Ecto neural progenitor cell (in vitro differentiated cells): ENCODE data around the gene SERPIND1.
"Not testable (repeated sequence)": the region's sequence is repeated elsewhere in the genome, so short reads cannot be mapped to it uniquely, and the experiment has no call there.

Experiments
- DNase-seq: peaks from one replicate; pipeline ENCODE4 v3.0.0-alpha.2; 2018; ENCODE audit warnings: low spot score

The SERPIND1 gene

DNA sequence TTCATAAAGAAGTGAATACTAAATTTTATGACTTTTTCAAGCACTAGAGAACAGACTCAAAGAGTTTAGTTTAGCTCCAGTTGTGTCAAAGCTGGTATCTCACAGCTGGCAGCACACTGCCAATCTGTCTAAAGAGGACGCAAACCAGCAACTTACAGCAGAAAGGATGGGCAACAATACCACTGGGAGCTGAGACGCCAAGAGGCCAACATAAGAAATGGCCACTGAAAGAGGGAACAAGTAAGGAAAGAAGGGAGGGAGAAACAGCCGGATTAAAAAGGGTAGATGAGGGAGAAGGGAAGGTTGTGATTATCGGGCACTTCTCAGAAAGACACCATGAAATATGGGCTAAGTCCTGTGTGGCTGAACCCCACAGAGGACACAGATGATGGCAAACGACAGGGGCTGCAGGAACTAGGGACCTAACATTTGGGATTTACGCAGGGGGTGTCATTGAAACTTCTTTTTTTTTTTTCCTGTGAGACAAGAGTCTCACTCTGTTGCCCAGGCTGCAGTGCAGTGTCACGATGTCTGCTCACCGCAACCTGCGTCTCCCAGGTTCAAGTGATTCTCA is 41.7 kb downstream of the SERPIND1 start:
- DNase-seq: no peak

DNA sequence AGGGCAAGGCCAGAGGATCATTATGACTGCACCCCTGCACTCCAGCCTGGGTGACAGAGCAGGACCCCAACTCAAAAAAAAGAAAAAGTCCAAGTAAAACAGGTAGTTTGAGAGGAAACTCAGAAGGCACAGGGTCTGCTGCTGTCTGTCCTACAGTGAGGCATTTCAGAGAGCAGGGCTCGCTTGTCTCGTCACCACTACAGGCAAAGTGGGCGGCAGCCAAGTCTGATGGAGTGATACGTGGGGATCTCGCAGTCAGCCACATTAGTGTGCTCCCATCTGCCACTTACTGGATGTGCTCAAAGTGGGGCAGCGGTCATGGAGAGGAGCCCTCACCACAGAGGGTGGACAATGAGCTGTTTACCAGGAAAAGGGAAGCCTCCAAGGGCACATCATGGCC is 42.6 kb downstream of the SERPIND1 start:
- DNase-seq: no peak

DNA sequence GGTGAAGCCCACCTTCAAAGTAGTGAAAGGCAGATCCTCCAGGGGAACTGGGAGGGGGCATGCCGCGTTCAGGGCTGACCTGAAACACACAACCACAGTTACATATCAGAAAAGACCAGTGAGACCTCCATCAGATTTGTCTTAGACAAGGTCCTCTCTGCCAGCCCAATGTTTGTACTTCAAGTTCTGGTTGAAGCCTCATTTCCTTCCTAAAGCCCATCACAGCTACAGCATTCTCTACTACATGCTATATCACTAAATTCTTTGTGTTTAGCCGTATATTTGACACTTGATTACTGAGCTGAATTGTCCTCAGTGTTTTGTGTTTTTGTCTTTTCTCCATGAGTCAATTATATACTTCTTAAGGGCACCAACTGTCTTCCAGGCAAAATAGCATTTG is 44.6 kb downstream of the SERPIND1 start:
- DNase-seq: no peak

DNA sequence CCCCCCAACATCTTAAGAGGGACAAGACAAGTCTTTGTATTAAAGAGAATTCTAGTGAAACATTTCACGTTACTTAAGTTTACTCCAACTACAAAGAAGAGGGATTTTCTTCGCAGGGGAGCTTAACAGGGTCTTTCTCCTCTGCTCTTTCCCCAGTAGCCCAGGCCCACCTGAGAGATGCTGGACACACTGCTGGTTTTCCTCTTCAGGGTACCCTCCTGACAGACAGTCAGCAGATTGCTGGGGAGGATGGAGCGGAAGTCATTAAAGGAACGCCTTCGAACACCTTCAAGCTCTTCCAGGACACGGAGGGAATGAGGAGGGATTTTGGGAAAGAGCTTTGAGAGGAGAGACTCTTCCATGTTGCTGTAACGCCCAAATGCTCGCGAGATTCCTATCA is 45.6 kb downstream of the SERPIND1 start:
- DNase-seq: no peak

DNA sequence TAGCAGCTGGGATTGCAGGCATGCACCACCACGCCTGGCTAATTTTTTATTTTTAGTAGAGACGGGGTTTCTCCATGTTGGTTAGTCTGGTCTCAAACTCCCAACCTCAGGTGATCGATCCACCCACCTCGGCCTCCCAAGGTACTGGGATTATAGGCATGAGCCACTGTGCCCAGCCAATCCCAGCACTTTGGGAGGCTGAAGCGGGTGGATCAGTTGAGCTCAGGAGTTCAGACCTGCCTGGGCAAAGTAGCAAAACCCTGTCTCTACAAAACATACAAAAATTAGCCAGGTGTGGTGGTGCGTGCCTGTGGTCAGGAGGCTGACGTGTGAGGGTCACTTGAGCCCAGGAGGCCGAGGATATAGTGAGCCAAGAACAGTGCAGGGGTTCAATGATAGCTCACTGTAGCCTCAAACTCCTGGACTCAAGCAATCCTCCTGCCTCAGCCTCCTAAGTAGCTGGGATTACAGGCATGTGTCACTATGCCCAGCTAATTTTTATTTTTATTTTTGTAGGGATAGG is 47.9 kb downstream of the SERPIND1 start:
- not testable (repeated sequence) for DNase-seq

DNA sequence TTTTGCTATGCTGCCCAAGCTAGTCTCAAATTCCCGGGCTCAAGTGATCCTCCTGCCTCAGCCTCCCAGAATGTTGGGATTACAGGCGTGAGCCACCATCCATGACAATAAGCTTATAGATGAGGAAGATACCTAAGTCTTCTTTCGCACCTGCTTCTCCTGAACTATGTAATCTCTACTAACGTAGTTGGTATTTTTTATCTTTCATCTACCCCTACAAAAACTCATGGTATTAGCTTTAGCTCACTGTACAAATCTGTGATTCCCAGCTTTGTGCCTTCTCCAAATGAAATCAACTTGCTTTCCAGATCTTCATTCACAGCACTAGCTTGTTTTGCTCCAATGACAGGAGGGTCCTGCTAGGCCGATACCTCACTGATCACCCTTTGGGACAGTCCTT is 48.3 kb downstream of the SERPIND1 start:
- no peak for DNase-seq

DNA sequence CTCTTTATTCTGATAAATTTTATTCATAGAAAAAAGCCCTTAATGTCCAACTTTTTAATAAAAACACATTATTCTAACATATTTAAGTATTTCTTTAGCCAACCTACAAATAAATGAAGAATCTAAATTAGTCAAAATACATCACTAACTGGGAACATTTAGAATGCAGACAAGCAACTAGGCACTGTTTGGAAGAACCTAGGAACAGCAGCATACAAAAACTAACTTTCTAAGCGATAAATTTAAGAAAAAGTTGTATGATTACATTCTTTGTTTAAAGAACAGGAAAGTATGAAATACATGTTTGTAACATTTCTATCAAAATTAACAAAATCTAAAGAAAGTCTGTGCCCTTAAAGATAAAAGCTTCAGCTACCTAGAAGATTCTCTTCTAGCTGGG is 49.4 kb downstream of the SERPIND1 start:
- DNase-seq: no peak

DNA sequence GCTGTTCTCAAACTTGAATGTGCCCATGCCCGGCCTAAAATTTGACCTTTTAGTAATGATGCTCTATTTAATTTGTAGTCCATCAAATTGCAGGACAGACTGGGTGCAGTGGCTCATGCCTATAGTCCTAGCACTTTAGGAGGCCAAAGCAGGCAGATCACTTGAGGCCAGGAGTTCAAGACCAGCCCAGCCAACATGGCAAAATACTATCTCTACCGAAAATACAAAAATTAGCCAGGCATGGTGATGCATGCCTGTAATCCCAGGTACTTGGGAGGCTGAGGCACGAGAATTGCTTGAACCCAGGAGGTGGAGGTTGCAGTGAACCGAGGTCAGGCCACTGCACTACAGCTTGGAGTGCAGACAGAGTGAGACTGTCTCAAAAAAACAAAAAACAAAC is 51.3 kb downstream of the SERPIND1 start:
- not testable (repeated sequence) for DNase-seq

DNA sequence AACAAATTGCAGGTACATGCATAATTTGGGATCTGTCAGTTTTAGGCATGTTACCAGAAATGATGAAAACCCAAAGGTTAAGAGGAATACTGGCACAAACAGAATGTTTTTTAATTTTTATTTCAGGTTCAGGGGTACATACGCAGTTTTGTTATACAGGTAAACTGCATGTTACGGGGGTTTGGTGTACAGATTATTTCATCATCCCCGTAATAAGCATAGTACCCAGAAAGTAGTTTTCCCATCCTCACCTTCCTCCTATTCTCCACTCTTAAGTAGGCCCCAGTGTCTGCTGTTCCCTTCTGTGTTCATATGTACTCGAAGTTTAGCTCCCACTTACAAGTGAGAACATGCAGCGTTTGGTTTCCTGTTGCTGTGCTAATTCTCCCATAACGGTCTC is 51.7 kb downstream of the SERPIND1 start:
- DNase-seq: no peak

DNA sequence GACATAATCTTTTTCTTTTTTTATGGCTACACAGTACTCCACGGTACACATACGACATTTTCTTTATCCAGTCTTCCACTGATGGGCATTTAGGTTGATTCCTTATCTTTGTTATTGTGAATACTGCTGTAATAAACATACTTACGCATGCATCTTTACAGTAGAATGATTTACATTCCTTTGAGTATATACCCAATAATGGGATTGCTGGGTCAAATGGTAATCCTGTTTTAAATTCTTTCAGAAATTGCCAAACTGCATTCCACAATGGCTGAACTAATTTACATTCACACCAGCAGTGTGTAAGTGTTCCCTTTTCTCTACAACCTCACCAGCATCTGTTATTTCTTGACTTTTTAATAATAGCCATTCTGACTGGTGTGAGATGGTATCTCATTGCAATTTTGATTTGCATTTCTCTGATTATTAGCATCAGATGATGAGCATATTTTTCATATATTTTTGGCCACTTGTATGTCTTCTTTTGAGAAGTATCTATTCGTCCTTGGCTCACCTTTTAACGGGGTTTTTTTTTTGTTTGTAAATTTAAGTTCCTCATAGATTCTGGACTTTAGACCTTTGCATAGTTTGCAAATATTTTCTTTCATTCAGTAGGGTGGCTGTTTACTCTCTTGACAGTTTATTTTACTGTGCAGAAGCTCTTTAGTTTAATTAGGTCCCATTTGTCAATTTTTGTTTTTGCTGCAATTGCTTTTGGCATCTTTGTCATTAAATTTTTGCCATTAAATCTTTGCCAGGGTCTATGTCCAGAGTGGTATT is 52.6 kb downstream of the SERPIND1 start:
- DNase-seq: not testable (repeated sequence)

DNA sequence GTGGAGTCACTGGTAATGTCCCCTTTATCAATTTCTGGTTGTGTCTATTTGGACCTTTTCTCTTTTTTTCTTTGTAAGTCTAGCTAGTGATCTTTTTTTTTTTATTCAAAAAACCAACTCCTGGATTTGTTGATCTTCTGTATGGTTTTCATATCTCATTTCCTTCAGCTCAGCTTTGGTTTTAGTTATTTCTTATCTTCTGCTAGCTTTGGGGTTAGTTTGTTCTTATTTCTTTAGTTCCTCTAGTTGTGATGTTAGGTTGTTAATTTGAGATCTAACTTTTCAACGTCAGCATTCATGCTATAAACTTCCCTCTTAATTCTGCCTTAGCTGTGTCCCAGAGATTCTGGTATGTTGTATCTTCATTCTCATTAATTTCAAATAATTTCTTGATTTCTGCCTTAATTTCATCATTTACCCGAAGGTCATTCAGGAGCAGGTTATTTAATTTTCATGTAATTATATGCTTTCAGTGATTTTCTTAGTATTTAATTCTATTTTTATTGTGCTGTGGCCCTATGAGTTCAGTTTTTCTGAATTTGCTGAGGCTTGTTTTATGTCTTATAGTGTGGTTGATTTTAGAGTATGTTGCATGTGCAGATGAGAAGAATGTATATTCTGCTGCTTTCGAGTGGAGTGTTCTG is 55.7 kb downstream of the SERPIND1 start:
- DNase-seq: no peak

DNA sequence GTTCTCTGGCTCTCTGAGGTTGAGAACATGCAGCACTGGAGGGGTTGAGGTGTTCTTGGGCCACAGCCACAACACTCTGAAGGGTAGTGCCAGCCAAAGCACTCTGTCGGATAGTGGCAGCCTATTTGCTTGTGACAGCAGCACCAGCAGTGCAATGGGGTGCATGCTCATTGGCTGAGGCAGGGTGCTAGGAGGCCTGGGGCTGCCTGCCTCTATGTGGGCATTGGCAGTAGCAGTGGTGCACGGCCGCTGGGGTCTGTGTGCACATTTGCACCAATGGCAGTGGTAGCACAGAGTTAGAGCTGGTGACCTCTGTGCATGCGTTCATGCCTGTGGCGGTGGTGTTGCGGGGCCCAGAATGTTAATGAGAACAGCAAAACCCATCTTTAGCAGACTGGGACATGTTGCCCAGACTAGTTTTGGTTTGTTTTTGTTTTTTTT is 59.3 kb downstream of the SERPIND1 start:
- DNase-seq: no peak

DNA sequence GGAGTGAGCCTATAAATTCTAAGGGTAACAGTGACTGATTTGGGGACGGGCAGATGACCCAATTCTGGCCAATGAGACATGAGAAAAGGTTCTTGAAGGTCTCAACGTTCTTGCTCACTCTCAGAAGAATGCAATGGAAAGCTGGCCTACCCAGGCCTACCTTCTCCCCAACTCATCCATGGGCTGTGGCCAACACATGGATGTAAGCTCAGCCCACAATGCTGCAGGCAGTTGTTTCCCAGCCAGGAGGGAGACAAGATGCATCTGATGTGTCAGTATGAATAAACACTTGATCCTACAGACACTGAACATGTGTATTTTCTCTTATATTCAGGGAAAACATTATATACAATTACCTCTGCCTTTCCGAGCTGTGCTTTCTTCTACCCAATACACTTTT is 60.3 kb downstream of the SERPIND1 start:
- no peak for DNase-seq

DNA sequence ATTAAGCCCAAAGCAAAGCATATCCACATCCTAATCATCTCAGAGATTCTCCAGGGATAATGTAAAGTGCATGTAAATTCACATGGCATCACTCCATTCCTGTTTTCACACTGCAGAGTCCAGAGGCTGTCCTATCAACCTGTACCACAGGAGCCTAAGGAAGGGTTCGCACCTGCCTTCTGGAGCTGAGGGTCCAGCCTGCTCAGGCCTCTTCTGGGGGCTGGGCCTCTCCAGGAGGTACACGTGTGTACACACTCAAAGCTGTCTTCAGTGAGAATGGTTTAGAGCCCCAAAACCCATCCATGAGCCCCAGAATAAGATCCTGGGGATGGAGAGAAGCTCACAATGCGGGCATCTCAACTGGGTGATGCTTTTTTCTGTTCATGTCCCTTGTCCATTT is 60.8 kb downstream of the SERPIND1 start:
- DNase-seq: no peak
